Measurements from ENCODE around the gene GASK1B.

GRCh38 chr4:158159054-158159717 lies 13.6 kb downstream of the GASK1B start:
- TF ChIP-seq, protein P1, sequence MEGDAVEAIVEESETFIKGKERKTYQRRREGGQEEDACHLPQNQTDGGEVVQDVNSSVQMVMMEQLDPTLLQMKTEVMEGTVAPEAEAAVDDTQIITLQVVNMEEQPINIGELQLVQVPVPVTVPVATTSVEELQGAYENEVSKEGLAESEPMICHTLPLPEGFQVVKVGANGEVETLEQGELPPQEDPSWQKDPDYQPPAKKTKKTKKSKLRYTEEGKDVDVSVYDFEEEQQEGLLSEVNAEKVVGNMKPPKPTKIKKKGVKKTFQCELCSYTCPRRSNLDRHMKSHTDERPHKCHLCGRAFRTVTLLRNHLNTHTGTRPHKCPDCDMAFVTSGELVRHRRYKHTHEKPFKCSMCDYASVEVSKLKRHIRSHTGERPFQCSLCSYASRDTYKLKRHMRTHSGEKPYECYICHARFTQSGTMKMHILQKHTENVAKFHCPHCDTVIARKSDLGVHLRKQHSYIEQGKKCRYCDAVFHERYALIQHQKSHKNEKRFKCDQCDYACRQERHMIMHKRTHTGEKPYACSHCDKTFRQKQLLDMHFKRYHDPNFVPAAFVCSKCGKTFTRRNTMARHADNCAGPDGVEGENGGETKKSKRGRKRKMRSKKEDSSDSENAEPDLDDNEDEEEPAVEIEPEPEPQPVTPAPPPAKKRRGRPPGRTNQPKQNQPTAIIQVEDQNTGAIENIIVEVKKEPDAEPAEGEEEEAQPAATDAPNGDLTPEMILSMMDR (IDR thresholded peaks at IDR 0.05) = no peak
- TF ChIP-seq POLR2A (IDR thresholded peaks at IDR 0.05) = no peak
